Stimulated activated CD8-positive, alpha-beta memory T cell treated with anti-CD3 and anti-CD28 coated beads, Interleukin-7, amount 100 ng/mL, for 24 hours (primary cell): Measurements from ENCODE around the gene PPP6R1.
A peak's percentile ranks its signal among the peaks of the same experiment; 100 is the strongest.

ENCODE experiments used
- DNase-seq: peaks from one replicate; pipeline ENCODE4 v3.0.0-alpha.2; 2020; ENCODE audit warnings: low read depth

The PPP6R1 gene

GRCh38 chr19:55279770-55280643 lies 21.2 kb upstream of the PPP6R1 start, which contains the start of gene HSPBP1:
TSS of gene HSPBP1 (minus strand) at chr19:55280110. CDS start at chr19:55279608, 502 bp downstream.
- DNase-seq, result peak; percentile 90

GRCh38 chr19:55279340-55279739 lies 20.5 kb upstream of the PPP6R1 start:
- no peak for DNase-seq

GRCh38 chr19:55278391-55279135 lies 19.7 kb upstream of the PPP6R1 start:
- no peak for DNase-seq

GRCh38 chr19:55277494-55277893 lies 18.7 kb upstream of the PPP6R1 start:
- no peak for DNase-seq

- no peak for DNase-seq
Observed at GRCh38 chr19:55276720-55277430, 18.1 kb upstream of the PPP6R1 start.

- no peak for DNase-seq
Observed at GRCh38 chr19:55275851-55276719, 17.3 kb upstream of the PPP6R1 start.

- DNase-seq, result no peak
Observed at GRCh38 chr19:55273978-55274707, 15.3 kb upstream of the PPP6R1 start.

GRCh38 chr19:55272142-55272541 lies 13.3 kb upstream of the PPP6R1 start:
- DNase-seq, result no peak

GRCh38 chr19:55270172-55270942 lies 11.5 kb upstream of the PPP6R1 start:
- no peak for DNase-seq

GRCh38 chr19:55269299-55269698 lies 10.5 kb upstream of the PPP6R1 start:
- DNase-seq, result no peak

- no peak for DNase-seq
Observed at GRCh38 chr19:55266840-55267239, 8.0 kb upstream of the PPP6R1 start.

GRCh38 chr19:55266404-55266803 lies 7.6 kb upstream of the PPP6R1 start:
- DNase-seq, result no peak

GRCh38 chr19:55265723-55266386 lies 7.0 kb upstream of the PPP6R1 start:
- no peak for DNase-seq

GRCh38 chr19:55265173-55265572 lies 6.4 kb upstream of the PPP6R1 start:
- DNase-seq, result no peak

GRCh38 chr19:55264531-55264930 lies 5.7 kb upstream of the PPP6R1 start:
- DNase-seq, result no peak

GRCh38 chr19:55262359-55262758 lies 3.5 kb upstream of the PPP6R1 start:
- DNase-seq, result no peak

GRCh38 chr19:55261671-55262126 lies 2.9 kb upstream of the PPP6R1 start:
- no peak for DNase-seq

GRCh38 chr19:55259540-55260210 lies 858 bp upstream of the PPP6R1 start:
- DNase-seq, result no peak

GRCh38 chr19:55258476-55258827 lies 365 bp downstream of the PPP6R1 start:
- peak; percentile 21 for DNase-seq
